Heart left ventricle (tissue), 16 donors: ENCODE results near the gene MAP3K20. TPM values are rescaled to one million over a fixed set of nuclear protein-coding genes. Genes with fewer than 3 reads are reported as not detected.

Source experiments
- ATAC-seq, 4 donors: fragments of 200-7000 bp; cut with Tn5 transposase; one replicate each; pipeline ENCODE4 v1.9.1; 2020 to 2022; ENCODE audit warnings: moderate library complexity in 4 of 4, mild to moderate bottlenecking in 3 of 4, moderate number of reproducible peaks in 1 of 4
- DNase-seq, 5 donors: peaks; one replicate each; pipeline ENCODE4 v3.0.0-alpha.2; 2020
- H3K27ac ChIP-seq, 12 donors: fragments of 200-600 bp; sonication (generic) in 4 of 12; one replicate each; pipeline versions ENCODE4 v1.5.0 to v1.8.0; 2016 to 2022; ENCODE audit warnings: mild to moderate bottlenecking in 2 of 12
- H3K27me3 ChIP-seq, 9 donors: fragments of 200-600 bp; sonication (generic) in 2 of 9; one replicate each; pipeline versions ENCODE4 v1.5.1 to v1.8.0; 2016 to 2022; ENCODE audit warnings: mild to moderate bottlenecking in 3 of 9
- H3K36me3 ChIP-seq, 9 donors: fragments of 200-600 bp; sonication (generic) in 2 of 9; one replicate each; pipeline versions ENCODE4 v1.5.0 to v1.8.0; 2018 to 2022; ENCODE audit warnings: mild to moderate bottlenecking in 2 of 9
- H3K4me1 ChIP-seq, 12 donors: fragments of 200-600 bp; sonication (generic) in 4 of 12; one replicate each; pipeline versions ENCODE4 v1.5.0 to v1.8.0; 2016 to 2022; ENCODE audit warnings: mild to moderate bottlenecking in 3 of 12
- H3K4me3 ChIP-seq, 12 donors: fragments of 200-600 bp; sonication (generic) in 4 of 12; one replicate each; pipeline versions ENCODE4 v1.5.0 to v1.8.0; 2017 to 2022; ENCODE audit warnings: mild to moderate bottlenecking in 9 of 12, moderate library complexity in 4 of 12
- H3K9me3 ChIP-seq, 12 donors: fragments of 200-600 bp; sonication (generic) in 4 of 12; one replicate each; pipeline versions ENCODE4 v1.5.0 to v1.8.0; 2016 to 2022; ENCODE audit warnings: mild to moderate bottlenecking in 1 of 12
- CTCF ChIP-seq, 12 donors: fragments of 200-600 bp; sonication (generic) in 4 of 12; IDR thresholded peaks; one replicate each; pipeline versions ENCODE4 v1.5.0 to v1.8.0; 2018 to 2022; ENCODE audit warnings: antibody characterized with exemption in 12 of 12, mild to moderate bottlenecking in 5 of 12
- POLR2A ChIP-seq, 2 donors: fragments of 450-650 bp; IDR thresholded peaks; one replicate each; pipeline ENCODE4 v1.6.1; 2017; ENCODE audit warnings: antibody characterized with exemption in 2 of 2, mild to moderate bottlenecking in 2 of 2, moderate library complexity in 2 of 2
- WGBS, 4 donors: extraction: QIAGEN DNeasy Blood & Tissue Kit in 2 of 4; methylation state at CpG; one replicate each; pipeline versions ENCODE4 v1.1.5 to v1.1.7; 2013 to 2018; 5-methylcytosine and 5-hydroxymethylcytosine counted together
- intact Hi-C, 10 donors: fragments of 100-400 bp; cut with DNase I; formaldehyde crosslinking; loops; one replicate each; pipeline versions ENCODE4 v1.11.1 to v1.14.2; 2022
- polyA plus RNA-seq, 2 donors: library from polyadenylated mRNA; stranded (reverse); fragments of 200-250 nt; gene quantifications; one replicate each; pipeline ENCODE4 v1.2.3, GENCODE V29; 2013
- total RNA-seq, 9 donors: library from RNA; depleted of rRNA in 2 of 9; stranded (reverse); fragments of >200 nt in 2 of 9; fragmentation: NEBNext Ultra II Directional in 3 of 9; extraction: Animal tissue kit (Norgen Biotek cat#: 25700) in 3 of 9; gene quantifications; one replicate each; pipeline versions ENCODE4 v1.1.0 to v1.2.4, GENCODE V29; 2016 to 2023
- donor health status: ischemic (EF 13 %, LVEDD 7.1; RV severe dilation, severe dysfunction).
- donor health status: healthy with polysubstance abuse.
- donor health status: DM: no; HTN: yes; CAD: no.
- donor health status: DM: no; HTN: no; CAD: no.
- donor health status: ischemic (EF 25% LVEDD 6.9; RV normal size, moderate dysfunction).
- donor health status: ischemic (EF 25% LVEDD 5.7; RV mildly dilated, moderate dysfunction).
- donor health status: healthy.
- donor health status: DM: yes; HTN: yes; CAD: no.
- donor health status: ischemic (EF 35%, LVEDD 5.7; RV mildly dilated, moderate dysfunction).
- donor health status: nonischemic (EF 11% LVEDD 7.7; RV severe dilation, severe dysfunction).
- donor health status: DM: yes; HTN: yes; CAD: no.
- donor health status: PGD.
- donor health status: ischemic (EF 29% LVEDD 5.4; RV normal size, mild dysfunction).
- donor health status: nonischemic (EF 23%, LVEDD 6.1; RV moderate dilation, normal function).

MAP3K20 gene
- total and polyA plus RNA-seq, 11 donors: 98.6 to 487 (median 355) TPM

- ATAC-seq (no peak), DNase-seq (no peak)
- H3K36me3 ChIP-seq: peaks cover 0 to 39% (median 11%) of the 10 kb centered on the region in 9 donors
These were observed 157.5 kb downstream of the MAP3K20 start for GRCh38 chr2:173232956-173233744.

GRCh38 chr2:173235947-173236803 lies 160.5 kb downstream of the MAP3K20 start:
- no peaks in the 10 kb centered on the region for H3K9me3 ChIP-seq
- TF ChIP-seq CTCF (IDR thresholded peaks at IDR 0.05): no peak
- no peak for TF ChIP-seq POLR2A (IDR thresholded peaks at IDR 0.05)
- H3K27ac ChIP-seq: no peak overlapping the region
- intact Hi-C loops: no loop called here
- peaks cover 0 to 69% (median 24%) of the 10 kb centered on the region in 9 donors for H3K36me3 ChIP-seq
- WGBS, 4 donors: 93 to 98% (median 96%) methylated on average over 4 to 5 of the region's 5 CpGs
- ATAC-seq: no peak
- no peak for DNase-seq
- H3K4me1 ChIP-seq: peaks cover 0 to 7% (median 4%) of the 10 kb centered on the region in 12 donors
- H3K27me3 ChIP-seq: no peaks in the 10 kb centered on the region
- no peak overlapping the region for H3K4me3 ChIP-seq

More at GRCh38 chr2:173232956-173233744, 157.5 kb downstream of the MAP3K20 start:
- intact Hi-C loops: no loop called here
- peaks cover 0 to 15% (median 10%) of the 10 kb centered on the region in 12 donors for H3K4me1 ChIP-seq
- no peak overlapping the region for H3K27ac ChIP-seq
- no peaks in the 10 kb centered on the region for H3K27me3 ChIP-seq
- no peaks in the 10 kb centered on the region for H3K9me3 ChIP-seq
- TF ChIP-seq CTCF (IDR thresholded peaks at IDR 0.05) (no peak), POLR2A (IDR thresholded peaks at IDR 0.05) (no peak)
- H3K4me3 ChIP-seq: no peak overlapping the region
- WGBS, 4 donors: 93 to 95% (median 95%) methylated on average over 5 of the region's 5 CpGs

GRCh38 chr2:173238385-173238784 lies 162.7 kb downstream of the MAP3K20 start:
- no peak for ATAC-seq
- peaks cover 0 to 63% (median 12%) of the 10 kb centered on the region in 9 donors for H3K36me3 ChIP-seq
- TF ChIP-seq CTCF (IDR thresholded peaks at IDR 0.05): no peak
- TF ChIP-seq POLR2A (IDR thresholded peaks at IDR 0.05): no peak
- no peaks in the 10 kb centered on the region for H3K4me1 ChIP-seq
- H3K27me3 ChIP-seq: no peaks in the 10 kb centered on the region
- no peak for DNase-seq
- intact Hi-C loops: no loop called here
- H3K9me3 ChIP-seq: no peaks in the 10 kb centered on the region
- 85 to 98% (median 94%) methylated on average over 4 of the region's 4 CpGs for WGBS, 4 donors
- no peak overlapping the region for H3K4me3 ChIP-seq
- H3K27ac ChIP-seq: no peak overlapping the region

- H3K27me3 ChIP-seq: no peaks in the 10 kb centered on the region
- DNase-seq (no peak), ATAC-seq (no peak)
- no peak overlapping the region for H3K27ac ChIP-seq
- WGBS, 4 donors: 93 to 98% (median 96%) methylated on average over 3 of the region's 3 CpGs
- H3K4me1 ChIP-seq: no peaks in the 10 kb centered on the region
- TF ChIP-seq CTCF (IDR thresholded peaks at IDR 0.05) (no peak), POLR2A (IDR thresholded peaks at IDR 0.05) (no peak)
- H3K36me3 ChIP-seq: peaks cover 0 to 58% (median 11%) of the 10 kb centered on the region in 9 donors
- intact Hi-C loops: no loop called here
- H3K4me3 ChIP-seq: no peak overlapping the region
- no peaks in the 10 kb centered on the region for H3K9me3 ChIP-seq
These were observed 163.2 kb downstream of the MAP3K20 start for GRCh38 chr2:173238831-173239230.
